Fibroblast of lung (primary cell): ENCODE results near the gene HSD11B1L.

ENCODE experiments used
- CTCF ChIP-seq, 2 donors: IDR thresholded peaks in 1 of 2; conservative IDR thresholded peaks in 1 of 2; 1 replicate in 1 of 2; 2 replicates in 1 of 2; pipeline ENCODE4 v1.5.1; 2011 to 2012; ENCODE audit warnings: low read length in 2 of 2, control low read depth in 1 of 2, inconsistent platforms in 1 of 2, low read depth in 1 of 2, mild to moderate bottlenecking in 1 of 2
- EZH2 ChIP-seq: IDR thresholded peaks from 2 replicates; pipeline ENCODE4 v1.5.1; 2012; ENCODE audit warnings: low read length, control low read depth, mild to moderate bottlenecking; ENCODE audit errors: missing control alignments

- TF ChIP-seq CTCF (conservative IDR thresholded peaks at IDR 0.05 in 1 of 2, IDR thresholded peaks at IDR 0.05 in 1 of 2; ENCODE audit: low read depth in 1 of 2, low read length in 2 of 2) = no peak
- no peak for TF ChIP-seq EZH2
These were observed 38.6 kb upstream of the HSD11B1L start for GRCh38 chr19:5642204-5642603.
